CD14-positive monocyte (primary cell): Measurements from ENCODE around the gene SLC34A3. TPM values are rescaled to one million over a fixed set of nuclear protein-coding genes. Genes with fewer than 3 reads are reported as not detected.

Experiments used
- DNase-seq, 3 donors: peaks; one replicate each; pipeline ENCODE4 v3.0.0-alpha.2; 2011 to 2022
- H2AFZ ChIP-seq: 2 replicates; pipeline ENCODE4 v1.6.0; 2012; ENCODE audit warnings: mild to moderate bottlenecking, low read depth, low read length, inconsistent platforms; ENCODE audit not compliant: insufficient read depth, poor library complexity, severe bottlenecking
- H3K27ac ChIP-seq, 2 donors: 1 replicate in 1 of 2; 2 replicates in 1 of 2; pipeline ENCODE4 v1.5.1; 2012 to 2013; ENCODE audit warnings: low read length in 2 of 2, control low read depth in 1 of 2, inconsistent platforms in 1 of 2, low read depth in 1 of 2, mild to moderate bottlenecking in 1 of 2
- H3K27me3 ChIP-seq, 2 donors: one replicate each; pipeline versions ENCODE4 v1.6.0 to v1.6.1; 2011 to 2013; ENCODE audit warnings: low read length in 2 of 2; ENCODE audit not compliant: control insufficient read depth in 2 of 2, insufficient read depth in 2 of 2
- H3K36me3 ChIP-seq, 2 donors: replicated peaks in 1 of 2; 1 replicate in 1 of 2; 2 replicates in 1 of 2; pipeline versions ENCODE4 v1.5.1 to v1.6.1; 2012 to 2013; ENCODE audit warnings: low read length in 2 of 2, control low read depth in 1 of 2, inconsistent platforms in 1 of 2, mild to moderate bottlenecking in 1 of 2; ENCODE audit not compliant: insufficient read depth in 2 of 2, control insufficient read depth in 1 of 2
- H3K4me1 ChIP-seq, 2 donors: 1 replicate in 1 of 2; 2 replicates in 1 of 2; pipeline versions ENCODE4 v1.5.1 to v1.6.1; 2012 to 2013; ENCODE audit warnings: low read length in 2 of 2, control low read depth in 1 of 2, inconsistent platforms in 1 of 2, mild to moderate bottlenecking in 1 of 2, moderate library complexity in 1 of 2; ENCODE audit not compliant: insufficient read depth in 2 of 2, control insufficient read depth in 1 of 2
- H3K4me2 ChIP-seq: replicated peaks from 2 replicates; pipeline ENCODE3; 2012; ENCODE audit warnings: low read length, moderate library complexity, mild to moderate bottlenecking; ENCODE audit not compliant: poor library complexity, severe bottlenecking; ENCODE audit errors: extremely low read depth
- H3K4me3 ChIP-seq, 3 experiments: fragments of 200-600 bp in 1 of 3; sonication (generic) in 1 of 3; replicated peaks in 1 of 3; 1 replicate in 2 of 3; 2 replicates in 1 of 3; pipeline ENCODE4 v1.5.1; 2011 to 2013; ENCODE audit warnings: low read length in 3 of 3, mild to moderate bottlenecking in 3 of 3, control low read depth in 2 of 3, low read depth in 2 of 3, inconsistent platforms in 1 of 3, moderate library complexity in 1 of 3
- H3K79me2 ChIP-seq: 2 replicates; pipeline ENCODE4 v1.6.0; 2012; ENCODE audit warnings: mild to moderate bottlenecking, control low read depth, inconsistent platforms, low read length, moderate library complexity; ENCODE audit not compliant: insufficient read depth
- H3K9ac ChIP-seq: 2 replicates; pipeline ENCODE4 v1.6.0; 2017; ENCODE audit warnings: low read length, mild to moderate bottlenecking; ENCODE audit not compliant: insufficient read depth, poor library complexity, severe bottlenecking
- H3K9me3 ChIP-seq, 2 donors: replicated peaks in 1 of 2; 1 replicate in 1 of 2; 2 replicates in 1 of 2; pipeline versions ENCODE4 v1.5.1 to v1.6.1; 2012 to 2013; ENCODE audit warnings: low read length in 2 of 2, control low read depth in 1 of 2; ENCODE audit not compliant: control insufficient read depth in 1 of 2, insufficient read depth in 1 of 2
- H4K20me1 ChIP-seq: 2 replicates; pipeline ENCODE4 v1.6.0; 2012; ENCODE audit warnings: mild to moderate bottlenecking, low read length, control low read depth, moderate library complexity; ENCODE audit not compliant: insufficient read depth
- H3K27ac Mint-ChIP-seq, 7 donors: one replicate each; pipeline ENCODE4 v1.8.0; 2020; ENCODE audit warnings: mild to moderate bottlenecking in 7 of 7, mixed read lengths in 7 of 7, moderate library complexity in 6 of 7, inconsistent platforms in 2 of 7
- H3K27me3 Mint-ChIP-seq, 3 donors: one replicate each; pipeline ENCODE4 v1.8.0; 2021 to 2022; ENCODE audit warnings: low read depth in 3 of 3, mild to moderate bottlenecking in 3 of 3, mixed read lengths in 3 of 3, moderate library complexity in 3 of 3, inconsistent platforms in 1 of 3
- H3K36me3 Mint-ChIP-seq, 2 donors: one replicate each; pipeline ENCODE4 v1.8.0; 2020; ENCODE audit warnings: mixed read lengths in 2 of 2, inconsistent platforms in 1 of 2, mild to moderate bottlenecking in 1 of 2
- H3K4me1 Mint-ChIP-seq: one replicate; pipeline ENCODE4 v1.8.0; 2020; ENCODE audit warnings: mild to moderate bottlenecking, mixed read lengths
- H3K4me3 Mint-ChIP-seq, 2 donors: one replicate each; pipeline ENCODE4 v1.8.0; 2020; ENCODE audit warnings: mild to moderate bottlenecking in 2 of 2, mixed read lengths in 2 of 2, moderate library complexity in 1 of 2
- H3K9me3 Mint-ChIP-seq, 7 donors: one replicate each; pipeline ENCODE4 v1.8.0; 2020 to 2022; ENCODE audit warnings: mixed read lengths in 7 of 7, mild to moderate bottlenecking in 6 of 7, moderate library complexity in 6 of 7, inconsistent platforms in 2 of 7
- WGBS: methylation state at CpG from one replicate; pipeline ENCODE4 v1.1.5; 2013; ENCODE audit warnings: missing lambda C conversion rate; ENCODE audit not compliant: insufficient coverage; 5-methylcytosine and 5-hydroxymethylcytosine counted together
- intact Hi-C, 2 donors: fragments of 100-400 bp; cut with micrococcal nuclease; formaldehyde crosslinking; loops; one replicate each; pipeline versions ENCODE4 v1.15.0 to v1.15.1; 2023
- polyA plus RNA-seq, 3 donors: library from polyadenylated mRNA; depleted of rRNA in 1 of 3; unstranded in 2 of 3; stranded (reverse) in 1 of 3; fragments of 300-500 nt in 2 of 3; fragments of >200 nt in 1 of 3; fragmentation: Illumina TruSeq in 2 of 3; gene quantifications; 1 replicate in 2 of 3; 2 replicates in 1 of 3; pipeline ENCODE4 v1.2.3, GENCODE V29; 2012 to 2021
- TF ChIP-seq, protein P1 (sequence below): fragments of 200-600 bp; IDR thresholded peaks from one replicate; pipeline ENCODE4 v1.8.0; 2022; ENCODE audit warnings: antibody characterized with exemption, mild to moderate bottlenecking

SLC34A3 gene
- polyA plus RNA-seq, 3 donors = not detected

GRCh38 chr9:137243626-137244485, 13.2 kb downstream of the SLC34A3 start:
- no peak overlapping the region for H3K4me2 ChIP-seq
- H3K4me3 Mint-ChIP-seq = no peak overlapping the region
- H2AFZ ChIP-seq = no peak overlapping the region
- H3K9me3 ChIP-seq = no peaks in the 10 kb centered on the region
- intact Hi-C loops = loop anchor here in 1 of 2 donors (5.0 kb wide), 1 partner anchor 42 kb away; the partner anchor contains the start of gene TPRN
- 80% methylated on average over 10 of the region's 15 CpGs for WGBS
- TF ChIP-seq, protein P1, sequence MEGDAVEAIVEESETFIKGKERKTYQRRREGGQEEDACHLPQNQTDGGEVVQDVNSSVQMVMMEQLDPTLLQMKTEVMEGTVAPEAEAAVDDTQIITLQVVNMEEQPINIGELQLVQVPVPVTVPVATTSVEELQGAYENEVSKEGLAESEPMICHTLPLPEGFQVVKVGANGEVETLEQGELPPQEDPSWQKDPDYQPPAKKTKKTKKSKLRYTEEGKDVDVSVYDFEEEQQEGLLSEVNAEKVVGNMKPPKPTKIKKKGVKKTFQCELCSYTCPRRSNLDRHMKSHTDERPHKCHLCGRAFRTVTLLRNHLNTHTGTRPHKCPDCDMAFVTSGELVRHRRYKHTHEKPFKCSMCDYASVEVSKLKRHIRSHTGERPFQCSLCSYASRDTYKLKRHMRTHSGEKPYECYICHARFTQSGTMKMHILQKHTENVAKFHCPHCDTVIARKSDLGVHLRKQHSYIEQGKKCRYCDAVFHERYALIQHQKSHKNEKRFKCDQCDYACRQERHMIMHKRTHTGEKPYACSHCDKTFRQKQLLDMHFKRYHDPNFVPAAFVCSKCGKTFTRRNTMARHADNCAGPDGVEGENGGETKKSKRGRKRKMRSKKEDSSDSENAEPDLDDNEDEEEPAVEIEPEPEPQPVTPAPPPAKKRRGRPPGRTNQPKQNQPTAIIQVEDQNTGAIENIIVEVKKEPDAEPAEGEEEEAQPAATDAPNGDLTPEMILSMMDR = no peak
- peaks cover 29 to 44% of the 10 kb centered on the region in 2 donors for H3K4me1 ChIP-seq
- no peak overlapping the region for H3K9ac ChIP-seq
- DNase-seq = peak in 1 of 3 donors; percentile 47
- peaks cover 15 to 18% of the 10 kb centered on the region in 2 donors for H3K36me3 Mint-ChIP-seq
- H3K4me3 ChIP-seq = no peak overlapping the region
- peaks cover 0 to 3% (median 0%) of the 10 kb centered on the region in 7 donors for H3K9me3 Mint-ChIP-seq
- H3K36me3 ChIP-seq = peaks cover 18 to 19% of the 10 kb centered on the region in 2 donors
- H4K20me1 ChIP-seq = peaks cover 33% of the 10 kb centered on the region
- H3K27me3 Mint-ChIP-seq = peaks cover 2 to 4% (median 2%) of the 10 kb centered on the region in 3 donors
- H3K27ac ChIP-seq = peak overlapping the region in 1 of 2 donors; percentile 20
- H3K27me3 ChIP-seq = no peaks in the 10 kb centered on the region
- H3K4me1 Mint-ChIP-seq = peaks cover 36% of the 10 kb centered on the region
- H3K79me2 ChIP-seq = peaks cover 25% of the 10 kb centered on the region
- peak overlapping the region in 5 of 7 donors; percentile 18 to 77 (median 57) for H3K27ac Mint-ChIP-seq

GRCh38 chr9:137244486-137245449, 14.1 kb downstream of the SLC34A3 start:
- Histone ChIP-seq H3K27ac (no peak overlapping the region), H3K9ac (no peak overlapping the region), H3K4me1 (peaks cover 20 to 35% of the 10 kb centered on the region in 2 donors), H3K27me3 (no peaks in the 10 kb centered on the region), H2AFZ (no peak overlapping the region), H3K79me2 (peaks cover 17% of the 10 kb centered on the region), H4K20me1 (peaks cover 33% of the 10 kb centered on the region), H3K36me3 (peaks cover 18 to 19% of the 10 kb centered on the region in 2 donors), H3K4me3 (no peak overlapping the region), H3K9me3 (no peaks in the 10 kb centered on the region), H3K4me2 (no peak overlapping the region)
- H3K27ac Mint-ChIP-seq = no peak overlapping the region
- H3K9me3 Mint-ChIP-seq = peaks cover 0 to 3% (median 0%) of the 10 kb centered on the region in 7 donors
- DNase-seq = no peak
- intact Hi-C loops = loop anchor here in 1 of 2 donors (5.0 kb wide), 1 partner anchor 42 kb away; the partner anchor contains the start of gene TPRN
- peaks cover 2 to 7% (median 6%) of the 10 kb centered on the region in 3 donors for H3K27me3 Mint-ChIP-seq
- no peak overlapping the region for H3K4me3 Mint-ChIP-seq
- peaks cover 27% of the 10 kb centered on the region for H3K4me1 Mint-ChIP-seq
- TF ChIP-seq, protein P1 = no peak
- 91% methylated on average over 27 of the region's 36 CpGs for WGBS
- peaks cover 15 to 18% of the 10 kb centered on the region in 2 donors for H3K36me3 Mint-ChIP-seq
